Measurements from ENCODE around the gene P3H4. TPM values are rescaled to one million over a fixed set of nuclear protein-coding genes. Genes with fewer than 3 reads are reported as not detected.
"Not testable (repeated sequence)": the region's sequence is repeated elsewhere in the genome, so short reads cannot be mapped to it uniquely, and the experiment has no call there.

The P3H4 gene
- total and polyA plus RNA-seq, 2 donors (not counting 3 experiments of a cell fraction or from before 2014, with no cell fraction given), result 39.2 to 58.3 TPM

- ChIA-PET POLR2A (no interaction called here), CTCF (interaction anchor here (1.2 to 2.5 kb wide), 2 partner anchors 11 to 14 kb away, joined by 3 to 7 read pairs; partner anchors contain the start of gene KLHL10)
- no peak for DNase-seq (ENCODE audit: low read depth, low spot score)
- H3K79me2 ChIP-seq (ENCODE audit: control insufficient read depth, insufficient read depth, low read length), result peaks cover 4% of the 10 kb centered on the region
- FAIRE-seq, result no peak
- intact Hi-C loops (cut with micrococcal nuclease), result no loop called here
- no TSS peak for BruUV-seq (replicated peaks)
- no peak overlapping the region for H2AFZ ChIP-seq (ENCODE audit: low read depth, low read length)
- peaks cover 0 to 2% of the 10 kb centered on the region in 2 experiments for H3K36me3 ChIP-seq (ENCODE audit: control insufficient read depth in 2 of 2, extremely low read depth in 1 of 2, insufficient read depth in 2 of 2, low read length in 2 of 2)
- TF ChIP-seq EZH2 (IDR thresholded peaks at IDR 0.05; ENCODE audit: borderline replicate concordance, low read depth, low read length, severe bottlenecking) (no peak), POLR2A (IDR thresholded peaks at IDR 0.05; ENCODE audit: low read depth, low read length) (no peak), CTCF (IDR thresholded peaks at IDR 0.05; ENCODE audit: extremely low read depth in 1 of 2, insufficient read depth in 1 of 2, low read depth in 1 of 2, low read length in 2 of 2) (no peak), MAX (IDR thresholded peaks at IDR 0.05; ENCODE audit: insufficient read depth, insufficient read length) (no peak), POLR2AphosphoS5 (IDR thresholded peaks at IDR 0.05; ENCODE audit: insufficient read depth, low read depth, low read length) (no peak)
- no peak overlapping the region for H3K27ac ChIP-seq (ENCODE audit: insufficient read depth, low read depth, low read length)
- H3K27me3 ChIP-seq (ENCODE audit: control insufficient read depth in 2 of 2, insufficient read depth in 2 of 2, low read length in 2 of 2), result no peaks in the 10 kb centered on the region
- no peak overlapping the region for H3K4me2 ChIP-seq (ENCODE audit: insufficient read depth, low read length)
- H3K4me3 ChIP-seq (replicated peaks in 1 of 3; ENCODE audit: insufficient read depth in 1 of 3, low read depth in 1 of 3, low read length in 3 of 3), result no peak overlapping the region
- no peaks in the 10 kb centered on the region for H4K20me1 ChIP-seq (replicated peaks; ENCODE audit: control insufficient read depth, extremely low read depth, insufficient read depth, low read length)
- dilution Hi-C loops (cut with MboI; ENCODE audit: extremely low pct_ligation_motif_present, low sequenced_read_pairs), result no loop called here
- H3K9me1 ChIP-seq (replicated peaks; ENCODE audit: control insufficient read depth, extremely low read depth, insufficient read depth, low read length), result no peaks in the 10 kb centered on the region
- H3K9ac ChIP-seq (replicated peaks; ENCODE audit: extremely low read depth, insufficient read depth, low read length), result no peak overlapping the region
- H3K9me3 ChIP-seq (replicated peaks; ENCODE audit: control insufficient read depth, insufficient read depth, low read length), result no peaks in the 10 kb centered on the region
- no peaks in the 10 kb centered on the region for H3K4me1 ChIP-seq (ENCODE audit: control insufficient read depth, extremely low read depth, insufficient read depth, low read length)
Observed at GRCh38 chr17:41848788-41849187, 37.0 kb upstream of the P3H4 start.

GRCh38 chr17:41844971-41845370, 33.2 kb upstream of the P3H4 start:
- no peaks in the 10 kb centered on the region for H3K9me3 ChIP-seq (replicated peaks; ENCODE audit: control insufficient read depth, insufficient read depth, low read length)
- no TSS peak for BruUV-seq (replicated peaks)
- H3K9ac ChIP-seq (replicated peaks; ENCODE audit: extremely low read depth, insufficient read depth, low read length), result no peak overlapping the region
- H3K36me3 ChIP-seq (ENCODE audit: control insufficient read depth in 2 of 2, extremely low read depth in 1 of 2, insufficient read depth in 2 of 2, low read length in 2 of 2), result no peaks in the 10 kb centered on the region
- peaks cover 2% of the 10 kb centered on the region for H3K79me2 ChIP-seq (ENCODE audit: control insufficient read depth, insufficient read depth, low read length)
- TF ChIP-seq FOS (IDR thresholded peaks at IDR 0.05; ENCODE audit: borderline replicate concordance, insufficient read depth, low read length), result no peak
- CTCF ChIA-PET, result no interaction called here
- H4K20me1 ChIP-seq (replicated peaks; ENCODE audit: control insufficient read depth, extremely low read depth, insufficient read depth, low read length), result no peaks in the 10 kb centered on the region
- H2AFZ ChIP-seq (ENCODE audit: low read depth, low read length), result no peak overlapping the region
- dilution Hi-C loops (cut with MboI; ENCODE audit: extremely low pct_ligation_motif_present, low sequenced_read_pairs), result no loop called here
- no peak overlapping the region for H3K27ac ChIP-seq (ENCODE audit: insufficient read depth, low read depth, low read length)
- H3K4me3 ChIP-seq (replicated peaks in 1 of 3; ENCODE audit: insufficient read depth in 1 of 3, low read depth in 1 of 3, low read length in 3 of 3), result no peak overlapping the region
- H3K4me1 ChIP-seq (ENCODE audit: control insufficient read depth, extremely low read depth, insufficient read depth, low read length), result no peaks in the 10 kb centered on the region
- no peak overlapping the region for H3K4me2 ChIP-seq (ENCODE audit: insufficient read depth, low read length)
- intact Hi-C loops (cut with micrococcal nuclease), result no loop called here
- FAIRE-seq (no peak), DNase-seq (ENCODE audit: low read depth, low spot score) (no peak)
- no peaks in the 10 kb centered on the region for H3K9me1 ChIP-seq (replicated peaks; ENCODE audit: control insufficient read depth, extremely low read depth, insufficient read depth, low read length)
- H3K27me3 ChIP-seq (ENCODE audit: control insufficient read depth in 2 of 2, insufficient read depth in 2 of 2, low read length in 2 of 2), result no peaks in the 10 kb centered on the region
- POLR2A ChIA-PET, result no interaction called here

- H4K20me1 ChIP-seq (replicated peaks; ENCODE audit: control insufficient read depth, extremely low read depth, insufficient read depth, low read length); H3K4me1 ChIP-seq (ENCODE audit: control insufficient read depth, extremely low read depth, insufficient read depth, low read length); H3K9ac ChIP-seq (replicated peaks; ENCODE audit: extremely low read depth, insufficient read depth, low read length); H3K9me1 ChIP-seq (replicated peaks; ENCODE audit: control insufficient read depth, extremely low read depth, insufficient read depth, low read length); H2AFZ ChIP-seq (ENCODE audit: low read depth, low read length); H3K79me2 ChIP-seq (ENCODE audit: control insufficient read depth, insufficient read depth, low read length); H3K4me2 ChIP-seq (ENCODE audit: insufficient read depth, low read length); intact Hi-C loops (cut with micrococcal nuclease); FAIRE-seq; POLR2A ChIA-PET; H3K4me3 ChIP-seq (replicated peaks in 1 of 3; ENCODE audit: insufficient read depth in 1 of 3, low read depth in 1 of 3, low read length in 3 of 3); BruUV-seq (replicated peaks); H3K9me3 ChIP-seq (replicated peaks; ENCODE audit: control insufficient read depth, insufficient read depth, low read length); CTCF ChIA-PET; dilution Hi-C loops (cut with MboI; ENCODE audit: extremely low pct_ligation_motif_present, low sequenced_read_pairs); DNase-seq (ENCODE audit: low read depth, low spot score); H3K27ac ChIP-seq (ENCODE audit: insufficient read depth, low read depth, low read length); H3K36me3 ChIP-seq (ENCODE audit: control insufficient read depth in 2 of 2, extremely low read depth in 1 of 2, insufficient read depth in 2 of 2, low read length in 2 of 2); H3K27me3 ChIP-seq (ENCODE audit: control insufficient read depth in 2 of 2, insufficient read depth in 2 of 2, low read length in 2 of 2): not testable (repeated sequence)
Observed at GRCh38 chr17:41840781-41841180, 29.0 kb upstream of the P3H4 start.

Data from endothelial cell of umbilical vein (primary cell).